WTC11 (cell line): ENCODE data around the gene KRT6C.

Experiments used
- ATF1 ChIP-seq: sonication (generic); formaldehyde crosslinking; IDR thresholded peaks from 2 replicates; pipeline ENCODE4 v1.8.1; 2023; ENCODE audit warnings: mild to moderate bottlenecking, moderate library complexity, missing genetic modification reagents
- ATF3 ChIP-seq: sonication (generic); formaldehyde crosslinking; conservative IDR thresholded peaks from 2 replicates; pipeline ENCODE4 v1.8.1; 2022; ENCODE audit warnings: mild to moderate bottlenecking, missing genetic modification reagents
- CREB1 ChIP-seq: sonication (generic); formaldehyde crosslinking; IDR thresholded peaks from 2 replicates; pipeline ENCODE4 v1.8.0; 2023; ENCODE audit warnings: mild to moderate bottlenecking, missing genetic modification reagents
- CTCF ChIP-seq: fragments of 200-600 bp; IDR thresholded peaks from 2 replicates; pipeline ENCODE4 v1.8.0; 2022; ENCODE audit warnings: antibody characterized with exemption
- ESRRA ChIP-seq: sonication (generic); formaldehyde crosslinking; IDR thresholded peaks from 2 replicates; pipeline ENCODE4 v1.8.1; 2022; ENCODE audit warnings: mild to moderate bottlenecking, missing genetic modification reagents, borderline replicate concordance
- IRF2 ChIP-seq: sonication (generic); formaldehyde crosslinking; IDR thresholded peaks from 2 replicates; pipeline ENCODE4 v1.8.0; 2022; ENCODE audit warnings: low read depth, missing genetic modification reagents, borderline replicate concordance
- NFYB ChIP-seq: sonication (generic); formaldehyde crosslinking; conservative IDR thresholded peaks from 2 replicates; pipeline ENCODE4 v1.8.0; 2022; ENCODE audit warnings: low read depth, missing genetic modification reagents
- PRDM15 ChIP-seq: sonication (generic); formaldehyde crosslinking; IDR thresholded peaks from 2 replicates; pipeline ENCODE4 v1.8.0; 2022; ENCODE audit warnings: missing genetic modification reagents
- ZNF121 ChIP-seq: sonication (generic); formaldehyde crosslinking; IDR thresholded peaks from 2 replicates; pipeline ENCODE4 v1.8.0; 2023; ENCODE audit warnings: missing genetic modification reagents
- ZNF232 ChIP-seq: sonication (generic); formaldehyde crosslinking; IDR thresholded peaks from 2 replicates; pipeline ENCODE4 v1.8.0; 2022; ENCODE audit warnings: mild to moderate bottlenecking, missing genetic modification reagents
- ZNF512 ChIP-seq: sonication (generic); formaldehyde crosslinking; IDR thresholded peaks from 2 replicates; pipeline ENCODE4 v1.8.1; 2022; ENCODE audit warnings: missing genetic modification reagents, borderline replicate concordance

GRCh38 chr12:52474212-52474611 is 607 bp upstream of the KRT6C start:
- TF ChIP-seq ATF1 (CRISPR knock-in tag) (no peak), CREB1 (CRISPR knock-in tag) (no peak), ZNF232 (CRISPR knock-in tag) (no peak), PRDM15 (CRISPR knock-in tag) (no peak), CTCF (no peak), IRF2 (CRISPR knock-in tag) (no peak), ZNF121 (CRISPR knock-in tag) (no peak), NFYB (CRISPR knock-in tag) (no peak), ESRRA (CRISPR knock-in tag) (no peak), ZNF512 (CRISPR knock-in tag) (no peak), ATF3 (CRISPR knock-in tag) (no peak)
